Muscle layer of colon (tissue), 2 donors: ENCODE measurements around the gene CR1L.
"Not testable (repeated sequence)": the region's sequence is repeated elsewhere in the genome, so short reads cannot be mapped to it uniquely, and the experiment has no call there.

ENCODE experiments used
- H3K27ac ChIP-seq: one replicate; pipeline ENCODE4 v1.7.0; 2013; ENCODE audit warnings: low read depth, mild to moderate bottlenecking, low read length, moderate library complexity
- H3K27me3 ChIP-seq, 2 donors: one replicate each; pipeline ENCODE4 v1.7.0; 2013; ENCODE audit warnings: low read length in 2 of 2, mild to moderate bottlenecking in 2 of 2; ENCODE audit not compliant: insufficient read depth in 2 of 2, control insufficient read depth in 1 of 2
- H3K36me3 ChIP-seq: one replicate; pipeline ENCODE4 v1.7.0; 2013; ENCODE audit warnings: mild to moderate bottlenecking, low read length; ENCODE audit not compliant: insufficient read depth
- H3K4me1 ChIP-seq: one replicate; pipeline ENCODE4 v1.7.0; 2013; ENCODE audit warnings: mild to moderate bottlenecking, low read length; ENCODE audit not compliant: insufficient read depth
- H3K4me3 ChIP-seq, 2 donors: one replicate each; pipeline ENCODE4 v1.7.0; 2013; ENCODE audit warnings: low read length in 2 of 2, low read depth in 1 of 2, mild to moderate bottlenecking in 1 of 2, moderate library complexity in 1 of 2
- H3K9ac ChIP-seq: one replicate; pipeline ENCODE4 v1.7.0; 2013; ENCODE audit warnings: low read length
- H3K9me3 ChIP-seq: one replicate; pipeline ENCODE4 v1.7.0; 2013; ENCODE audit warnings: mild to moderate bottlenecking, low read length
- donor health status: abdominal sarcoma.
- donor health status: Adenocarcinoma of cecum.

Gene CR1L

DNA sequence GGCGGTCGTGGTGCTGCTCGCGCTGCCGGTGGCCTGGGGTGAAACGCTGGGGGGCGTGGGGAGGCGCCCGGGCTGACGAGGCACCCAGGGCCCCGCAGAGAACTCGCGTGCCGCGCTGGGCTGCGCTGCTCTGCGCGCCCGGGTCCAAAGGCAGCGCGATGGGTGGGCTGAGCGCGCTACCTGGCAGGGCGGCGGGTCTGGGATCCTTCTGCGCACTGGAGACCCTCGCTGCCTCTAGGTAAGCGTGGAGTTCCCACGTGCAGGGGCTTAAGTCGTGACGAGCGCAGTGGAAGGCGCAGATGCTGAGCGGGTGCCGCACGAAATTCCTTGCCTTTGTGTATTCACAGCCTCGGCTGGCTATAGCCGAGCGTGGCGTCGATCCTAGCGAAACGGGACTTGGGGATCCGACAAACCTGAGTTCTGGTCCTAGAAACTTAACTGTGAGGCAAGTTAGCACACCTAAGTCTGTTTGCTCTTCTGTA lies 24.6 kb downstream of the CR1L start:
- H3K9me3 ChIP-seq = no peaks in the 10 kb centered on the region
- H3K4me1 ChIP-seq = no peaks in the 10 kb centered on the region
- H3K9ac ChIP-seq = no peak overlapping the region
- H3K36me3 ChIP-seq = no peaks in the 10 kb centered on the region
- peaks cover 0 to 21% of the 10 kb centered on the region in 2 donors for H3K27me3 ChIP-seq
- H3K27ac ChIP-seq = no peak overlapping the region
- peak overlapping the region in 1 of 2 donors; percentile 27 for H3K4me3 ChIP-seq

DNA sequence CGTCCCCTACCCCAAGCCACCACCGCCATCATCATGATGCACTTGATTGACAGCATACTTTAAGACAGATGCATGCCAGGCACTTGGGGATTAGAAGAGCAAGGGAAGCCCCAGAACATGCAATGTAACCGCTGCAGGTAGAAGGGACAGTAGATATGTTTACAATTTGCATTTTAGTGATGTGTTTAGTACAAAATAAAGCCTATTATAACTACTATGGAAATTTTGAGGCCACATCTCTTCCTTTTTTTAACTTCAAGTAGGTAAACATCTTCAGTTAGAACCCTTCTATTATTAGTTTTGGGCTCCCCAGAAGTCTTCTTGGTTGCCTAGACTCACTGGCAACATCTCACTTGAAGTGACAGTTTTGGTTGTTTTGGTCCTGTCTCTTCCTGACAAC lies 25.3 kb downstream of the CR1L start:
- no peaks in the 10 kb centered on the region for H3K36me3 ChIP-seq
- no peak overlapping the region for H3K27ac ChIP-seq
- no peaks in the 10 kb centered on the region for H3K9me3 ChIP-seq
- no peaks in the 10 kb centered on the region for H3K4me1 ChIP-seq
- H3K4me3 ChIP-seq = no peak overlapping the region
- peaks cover 0 to 21% of the 10 kb centered on the region in 2 donors for H3K27me3 ChIP-seq
- no peak overlapping the region for H3K9ac ChIP-seq

DNA sequence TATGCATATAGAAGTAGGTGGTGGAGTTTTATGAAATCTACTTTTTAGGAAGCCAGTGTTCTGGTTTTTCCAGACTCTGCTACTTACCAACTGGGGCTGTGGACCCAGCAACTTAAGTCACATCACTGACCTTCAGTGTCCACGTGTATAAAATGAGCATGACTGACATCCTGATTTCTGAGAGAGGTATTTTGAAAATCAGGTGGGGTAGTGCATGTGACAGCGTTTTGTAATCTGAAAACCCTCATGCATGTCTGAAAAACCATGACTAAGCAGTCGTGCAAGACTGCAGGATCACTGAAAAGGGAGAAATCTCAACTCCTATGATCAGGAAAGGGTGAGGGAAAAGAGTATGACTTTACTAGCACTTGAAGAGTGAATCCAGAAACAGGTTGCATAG lies 26.1 kb downstream of the CR1L start:
- H3K9me3 ChIP-seq = no peaks in the 10 kb centered on the region
- no peaks in the 10 kb centered on the region for H3K36me3 ChIP-seq
- H3K4me3 ChIP-seq = no peak overlapping the region
- H3K4me1 ChIP-seq = no peaks in the 10 kb centered on the region
- no peak overlapping the region for H3K27ac ChIP-seq
- H3K9ac ChIP-seq = no peak overlapping the region
- peaks cover 0 to 21% of the 10 kb centered on the region in 2 donors for H3K27me3 ChIP-seq

DNA sequence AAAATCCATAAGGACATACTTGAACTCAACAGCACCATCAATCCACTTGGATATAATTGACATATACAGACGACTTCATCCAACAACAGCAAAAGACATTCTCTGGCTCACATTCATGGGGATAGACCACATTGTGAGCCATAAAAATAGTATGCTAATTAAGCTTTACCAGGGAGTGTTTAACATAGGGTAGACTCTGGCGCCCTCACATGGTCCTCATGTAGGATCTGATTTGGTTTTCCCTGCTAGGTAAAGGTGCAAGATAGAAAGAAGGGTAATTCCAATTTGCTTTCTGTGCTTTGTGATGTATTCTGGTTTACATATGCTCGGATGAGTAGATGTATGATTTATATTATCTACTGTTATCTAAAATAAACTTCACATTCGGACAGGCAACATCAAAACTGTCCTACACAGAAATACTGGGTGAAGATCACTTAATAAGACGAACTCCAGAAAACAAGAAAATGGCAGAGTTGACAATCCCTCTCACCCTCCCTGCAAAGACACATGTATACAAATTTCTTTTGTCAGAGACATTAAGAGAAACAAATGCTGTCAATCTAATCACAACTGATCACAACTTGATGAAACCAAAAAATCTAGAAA lies 27.7 kb downstream of the CR1L start:
- no peak overlapping the region for H3K4me3 ChIP-seq
- no peak overlapping the region for H3K9ac ChIP-seq
- no peaks in the 10 kb centered on the region for H3K36me3 ChIP-seq
- no peak overlapping the region for H3K27ac ChIP-seq
- no peaks in the 10 kb centered on the region for H3K4me1 ChIP-seq
- peaks cover 0 to 21% of the 10 kb centered on the region in 2 donors for H3K27me3 ChIP-seq
- H3K9me3 ChIP-seq = no peaks in the 10 kb centered on the region

DNA sequence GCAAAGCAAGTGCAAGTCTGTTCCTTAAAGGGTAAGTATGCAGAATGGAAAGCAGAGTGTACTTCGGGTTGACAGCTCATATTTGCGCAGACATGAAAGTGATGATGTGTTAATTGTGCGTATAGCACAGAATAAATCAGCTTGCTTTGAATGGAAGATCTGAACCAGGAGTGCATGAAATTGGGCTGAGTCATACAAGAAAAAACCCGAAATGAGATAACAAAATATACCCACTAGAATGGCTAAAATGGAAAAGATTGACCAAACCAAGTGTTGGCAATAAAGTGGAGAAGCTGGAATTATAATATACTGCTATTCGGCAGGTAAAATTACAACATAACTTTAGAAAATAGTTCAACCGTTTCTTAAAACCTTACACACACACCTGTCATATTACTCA lies 28.5 kb downstream of the CR1L start:
- Histone ChIP-seq H3K4me1 (no peaks in the 10 kb centered on the region), H3K4me3 (no peak overlapping the region), H3K36me3 (no peaks in the 10 kb centered on the region), H3K27me3 (peaks cover 0 to 16% of the 10 kb centered on the region in 2 donors), H3K9me3 (no peaks in the 10 kb centered on the region), H3K27ac (no peak overlapping the region), H3K9ac (no peak overlapping the region)

DNA sequence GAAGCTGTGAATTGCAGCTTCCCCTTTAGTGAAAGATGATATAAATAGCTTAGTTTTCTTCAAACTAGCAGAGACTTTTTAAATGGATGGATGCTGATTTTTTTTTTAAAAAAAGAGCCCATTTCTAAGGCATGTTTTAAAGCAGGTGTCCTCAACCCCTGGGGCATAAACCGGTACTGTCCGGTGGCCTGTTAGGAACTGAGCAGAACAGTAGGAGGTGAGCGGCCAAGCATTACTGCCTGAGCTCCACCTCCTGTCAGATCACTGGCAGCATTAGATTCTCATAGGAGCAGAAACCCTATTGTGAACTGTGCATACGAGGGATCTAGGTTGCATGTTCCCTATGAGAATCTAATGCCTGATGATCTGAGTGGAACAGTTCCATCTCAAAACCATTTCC lies 31.2 kb downstream of the CR1L start:
- Histone ChIP-seq H3K36me3 (no peaks in the 10 kb centered on the region), H3K27ac (no peak overlapping the region), H3K9me3 (no peaks in the 10 kb centered on the region), H3K27me3 (no peaks in the 10 kb centered on the region), H3K4me3 (no peak overlapping the region), H3K9ac (no peak overlapping the region), H3K4me1 (no peaks in the 10 kb centered on the region)

DNA sequence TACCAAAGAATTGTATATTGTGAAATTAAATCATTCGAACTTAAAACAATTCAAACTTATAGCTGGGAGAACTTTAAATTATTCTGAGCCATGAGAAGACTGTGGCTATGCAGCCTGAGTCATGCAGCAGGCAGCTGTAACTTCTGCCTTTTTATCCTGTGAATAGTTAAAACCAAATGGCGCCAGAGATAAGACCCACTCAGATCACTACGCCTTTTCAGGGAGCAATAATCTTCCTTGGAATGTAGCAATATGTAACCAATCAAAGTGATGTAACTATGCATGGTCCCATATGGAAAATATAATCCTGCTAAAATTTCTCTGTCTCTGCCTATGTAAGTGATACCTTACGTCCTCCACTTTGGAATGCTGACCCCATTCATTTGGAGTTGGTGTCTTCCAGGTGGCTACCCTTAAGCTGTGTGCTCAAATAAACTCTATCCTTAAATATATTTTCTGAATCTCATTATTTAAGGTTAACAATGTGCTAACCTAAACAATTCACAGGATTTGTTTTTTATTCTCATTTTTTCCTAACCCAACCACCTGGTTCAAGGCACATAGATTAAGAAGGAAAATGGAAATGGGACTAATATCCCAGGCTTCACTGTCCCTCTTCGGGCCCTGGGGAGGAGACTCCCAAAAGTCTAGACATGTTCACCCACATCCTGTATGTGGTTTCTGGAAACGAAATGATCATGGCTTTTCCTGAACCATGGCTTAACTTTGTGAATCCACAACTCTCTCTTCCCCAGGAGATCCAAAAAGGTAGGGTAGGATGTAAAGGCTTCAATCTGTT lies 35.9 kb downstream of the CR1L start:
- not testable (repeated sequence) for H3K4me1 ChIP-seq, H3K4me3 ChIP-seq, H3K36me3 ChIP-seq, H3K9me3 ChIP-seq, H3K27me3 ChIP-seq, H3K27ac ChIP-seq, H3K9ac ChIP-seq

DNA sequence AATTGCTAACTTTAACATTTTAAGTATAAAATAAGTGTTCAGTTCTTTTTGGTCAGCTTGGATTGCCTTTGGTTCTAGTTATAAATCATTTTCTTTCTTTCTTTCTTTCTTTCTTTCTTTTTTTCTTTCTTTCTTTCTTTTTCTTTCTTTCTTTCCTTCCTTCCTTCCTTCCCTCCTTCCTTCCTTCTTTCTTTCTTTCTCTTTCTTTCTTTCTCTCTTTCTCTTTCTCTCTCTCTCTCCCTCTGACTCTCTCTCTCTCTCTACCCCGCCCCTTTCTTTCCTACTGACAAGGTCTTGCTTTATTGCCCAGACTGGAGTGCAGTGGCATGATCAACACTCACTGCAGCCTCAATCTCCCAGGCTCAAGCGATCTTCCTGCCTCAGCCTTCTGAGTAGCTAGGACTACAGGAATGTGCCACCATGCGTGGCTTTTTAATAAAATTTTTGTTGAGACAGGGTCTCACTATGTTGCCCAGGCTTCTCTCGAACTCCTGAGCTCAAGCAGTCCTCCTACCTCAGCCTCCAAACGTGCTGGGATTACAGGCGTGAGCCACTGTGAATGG lies 38.0 kb downstream of the CR1L start:
- not testable (repeated sequence) for H3K9me3 ChIP-seq, H3K9ac ChIP-seq, H3K36me3 ChIP-seq, H3K4me3 ChIP-seq, H3K27me3 ChIP-seq, H3K4me1 ChIP-seq, H3K27ac ChIP-seq

DNA sequence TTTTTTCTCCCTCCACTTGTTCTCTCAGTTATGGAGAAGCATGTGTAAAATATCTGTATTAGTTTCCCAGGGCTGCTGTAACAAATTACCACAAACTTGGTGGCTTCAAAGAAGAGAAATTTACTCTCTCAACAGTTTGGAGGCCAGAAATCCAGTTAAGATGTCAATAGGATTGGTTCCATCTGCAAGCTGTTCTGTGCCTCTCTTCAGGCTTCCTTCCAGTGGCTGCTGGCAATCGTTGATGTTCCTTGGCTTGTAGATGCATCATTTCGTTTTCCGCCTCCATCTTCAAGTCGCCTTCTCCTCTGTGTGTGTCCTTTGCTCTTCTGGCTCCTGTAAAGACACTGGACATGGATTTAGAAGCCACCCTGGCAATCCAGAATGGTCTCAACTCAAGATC lies 45.6 kb downstream of the CR1L start:
- H3K27ac ChIP-seq, H3K9ac ChIP-seq: not testable (repeated sequence)

DNA sequence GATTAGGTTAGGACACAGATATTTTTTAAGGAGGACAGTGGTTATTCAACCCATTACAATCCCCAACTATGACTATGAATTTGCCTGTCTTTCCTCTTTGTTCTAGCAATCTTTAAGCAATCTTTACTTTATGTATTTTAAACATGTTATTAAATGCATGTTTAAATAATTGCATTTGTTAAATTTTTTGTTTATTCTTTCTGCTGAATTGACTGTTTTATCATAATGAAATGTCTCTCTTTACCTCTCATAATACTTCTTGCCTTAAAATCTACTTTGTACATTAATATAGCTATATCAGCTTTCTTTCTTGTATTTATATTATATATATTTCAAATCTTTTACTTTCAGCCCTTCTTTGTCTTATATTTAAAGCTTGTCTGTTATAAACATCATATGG lies 46.1 kb downstream of the CR1L start:
- no peaks in the 10 kb centered on the region for H3K4me1 ChIP-seq
- no peaks in the 10 kb centered on the region for H3K36me3 ChIP-seq
- no peak overlapping the region for H3K27ac ChIP-seq
- no peak overlapping the region for H3K9ac ChIP-seq
- H3K4me3 ChIP-seq = no peak overlapping the region
- H3K9me3 ChIP-seq = no peaks in the 10 kb centered on the region
- no peaks in the 10 kb centered on the region for H3K27me3 ChIP-seq

More for the DNA sequence above, 45.6 kb downstream of the CR1L start:
- H3K4me1 ChIP-seq, H3K27me3 ChIP-seq, H3K36me3 ChIP-seq, H3K9me3 ChIP-seq, H3K4me3 ChIP-seq: not testable (repeated sequence)

DNA sequence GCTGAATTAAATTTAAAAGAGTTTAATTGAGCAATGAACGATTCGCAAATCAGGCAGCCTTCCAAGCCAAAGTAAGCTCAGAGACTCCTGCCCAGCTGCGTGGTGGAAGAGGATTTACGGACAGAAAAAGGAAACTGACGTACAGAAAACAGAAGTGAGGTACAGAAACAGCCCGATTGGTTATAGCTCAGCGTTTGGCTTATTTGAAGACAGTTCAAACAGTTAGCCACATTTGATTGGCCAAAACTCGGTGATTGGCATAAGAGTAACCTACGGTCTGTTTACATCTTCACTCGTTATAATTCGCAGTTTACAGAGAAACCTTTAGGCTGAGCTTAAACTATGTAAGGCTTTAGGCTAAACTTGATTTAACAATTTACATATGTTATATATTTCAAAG lies 46.9 kb downstream of the CR1L start:
- Histone ChIP-seq H3K4me3 (no peak overlapping the region), H3K9me3 (no peaks in the 10 kb centered on the region), H3K27me3 (no peaks in the 10 kb centered on the region)

More for the DNA sequence above, 46.9 kb downstream of the CR1L start:
- no peaks in the 10 kb centered on the region for H3K36me3 ChIP-seq
- H3K27ac ChIP-seq = no peak overlapping the region
- no peaks in the 10 kb centered on the region for H3K4me1 ChIP-seq
- H3K9ac ChIP-seq = no peak overlapping the region
